Stimulated activated CD8-positive, alpha-beta memory T cell treated with anti-CD3 and anti-CD28 coated beads, Interleukin-7, amount 100 ng/mL, for 48 hours (primary cell): ENCODE measurements around the gene MN1.
A peak's percentile ranks its signal among the peaks of the same experiment; 100 is the strongest.

Experiments
- DNase-seq, 2 donors: peaks; one replicate each; pipeline ENCODE4 v3.0.0-alpha.2; 2020; ENCODE audit warnings: low read depth in 1 of 2; ENCODE audit errors: extremely low read depth in 1 of 2

MN1 gene

GRCh38 chr22:27827604-27828587, 26.3 kb upstream of the MN1 start:
- no peak for DNase-seq

DNA sequence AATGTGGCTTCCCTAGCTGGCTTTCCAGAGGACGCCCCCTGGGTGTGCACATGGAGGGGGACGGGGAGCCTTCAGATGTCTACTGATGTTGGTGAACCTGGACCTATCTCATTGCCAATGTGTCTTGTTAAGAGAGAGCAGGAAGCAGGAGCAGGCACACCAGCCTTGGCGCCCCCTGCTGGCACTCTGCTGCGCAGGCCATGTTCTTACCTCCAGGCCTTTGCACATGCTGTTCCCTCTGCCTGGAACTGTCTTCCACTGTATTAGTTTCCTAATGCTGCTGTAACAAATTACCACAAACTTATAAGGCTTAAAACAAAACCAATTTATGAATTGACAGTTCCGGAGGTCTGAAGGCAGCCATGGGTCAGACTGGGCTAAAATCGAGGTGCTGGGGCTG, 23.6 kb upstream of the MN1 start:
- no peak for DNase-seq

GRCh38 chr22:27823221-27823620, 21.7 kb upstream of the MN1 start:
- no peak for DNase-seq

DNA sequence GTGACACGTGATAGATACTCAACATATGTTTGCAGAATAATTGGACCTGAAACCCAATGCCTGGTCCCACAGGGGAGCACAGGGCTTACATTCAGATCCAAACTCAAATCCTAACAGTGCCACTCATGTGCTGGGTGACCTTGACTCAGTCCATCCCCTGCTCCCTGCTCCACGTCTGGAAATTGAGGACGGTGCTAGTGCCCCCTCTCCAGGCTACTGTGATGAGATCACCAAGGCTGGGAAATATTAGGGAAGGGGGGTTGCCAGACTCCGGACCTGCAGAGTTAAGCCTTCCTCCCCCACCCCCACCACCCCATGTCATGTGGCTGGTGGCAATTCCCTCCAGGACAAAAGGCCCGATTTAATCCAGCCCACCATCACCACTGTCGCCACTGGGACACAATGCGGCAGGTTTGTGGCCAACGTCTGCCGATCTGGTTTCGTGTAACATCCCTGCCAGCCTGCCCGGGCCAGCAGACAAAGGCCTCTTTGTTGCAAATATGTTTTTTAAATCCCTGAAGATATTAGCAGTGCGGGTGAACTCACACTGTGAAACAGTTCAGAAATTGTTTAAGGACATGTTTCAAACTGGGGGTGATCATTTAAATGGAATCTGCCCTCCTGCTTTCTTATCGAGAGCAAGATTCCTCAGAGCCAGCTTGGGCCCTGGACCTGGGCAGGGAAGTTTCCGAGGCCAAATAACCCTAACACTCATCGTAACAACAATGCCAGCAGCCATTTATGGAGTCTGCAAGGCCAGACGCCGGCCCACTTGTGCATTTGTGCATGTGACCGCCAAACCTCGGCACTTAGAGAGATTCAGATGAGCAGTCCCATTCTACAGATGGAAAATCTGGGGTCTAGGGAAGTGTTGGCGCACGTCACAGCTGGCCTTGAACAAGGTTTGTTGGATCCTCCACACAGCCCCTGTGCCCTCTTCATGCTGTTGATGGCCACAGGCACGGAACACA, 19.6 kb upstream of the MN1 start:
- DNase-seq = no peak

DNA sequence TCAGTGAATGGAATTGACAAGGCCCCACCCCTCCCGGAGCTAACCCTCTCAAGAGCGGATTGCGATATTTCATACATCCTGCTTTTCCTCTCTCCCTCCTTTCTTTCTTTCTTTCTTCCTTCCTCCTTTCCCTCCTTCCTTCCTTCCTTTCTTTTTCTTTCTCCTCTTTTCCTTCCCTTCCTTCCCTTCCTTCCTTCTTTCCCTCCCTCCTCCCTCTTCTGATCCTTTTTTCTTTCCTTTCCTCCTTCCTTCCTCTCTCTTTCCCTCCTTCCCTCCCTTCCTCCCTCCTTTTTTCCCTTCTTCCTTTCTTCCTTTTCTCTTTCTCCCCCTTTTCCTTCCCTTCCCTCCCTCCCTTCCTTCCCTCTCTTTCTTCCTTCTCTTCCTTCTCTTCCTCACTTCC, 15.0 kb upstream of the MN1 start:
- DNase-seq = no peak

GRCh38 chr22:27815826-27816530, 14.4 kb upstream of the MN1 start:
- DNase-seq = no peak

DNA sequence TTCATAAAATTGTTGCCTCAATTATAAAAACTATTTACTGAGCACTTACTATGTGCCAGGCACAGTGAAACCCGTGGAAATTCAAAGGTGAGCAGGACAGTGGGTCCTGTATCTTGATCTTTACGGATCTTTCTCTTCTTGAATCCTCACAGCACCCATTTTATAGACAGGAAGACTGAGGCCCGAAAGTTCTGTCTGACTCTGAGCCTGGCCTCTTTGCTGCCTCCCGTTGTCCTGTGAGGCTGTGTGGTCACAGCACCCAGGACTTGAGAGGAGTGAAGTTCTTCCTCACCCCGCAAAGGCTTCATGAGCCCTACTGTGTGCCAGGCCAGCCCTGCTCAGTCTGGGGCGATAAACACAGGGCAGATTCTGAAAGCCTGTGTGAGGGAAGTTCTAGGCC, 13.4 kb upstream of the MN1 start:
- no peak for DNase-seq

- no peak for DNase-seq
Measured at GRCh38 chr22:27811778-27812177, 10.2 kb upstream of the MN1 start.

- DNase-seq = no peak
Measured at GRCh38 chr22:27810609-27811151, 9.1 kb upstream of the MN1 start.

DNA sequence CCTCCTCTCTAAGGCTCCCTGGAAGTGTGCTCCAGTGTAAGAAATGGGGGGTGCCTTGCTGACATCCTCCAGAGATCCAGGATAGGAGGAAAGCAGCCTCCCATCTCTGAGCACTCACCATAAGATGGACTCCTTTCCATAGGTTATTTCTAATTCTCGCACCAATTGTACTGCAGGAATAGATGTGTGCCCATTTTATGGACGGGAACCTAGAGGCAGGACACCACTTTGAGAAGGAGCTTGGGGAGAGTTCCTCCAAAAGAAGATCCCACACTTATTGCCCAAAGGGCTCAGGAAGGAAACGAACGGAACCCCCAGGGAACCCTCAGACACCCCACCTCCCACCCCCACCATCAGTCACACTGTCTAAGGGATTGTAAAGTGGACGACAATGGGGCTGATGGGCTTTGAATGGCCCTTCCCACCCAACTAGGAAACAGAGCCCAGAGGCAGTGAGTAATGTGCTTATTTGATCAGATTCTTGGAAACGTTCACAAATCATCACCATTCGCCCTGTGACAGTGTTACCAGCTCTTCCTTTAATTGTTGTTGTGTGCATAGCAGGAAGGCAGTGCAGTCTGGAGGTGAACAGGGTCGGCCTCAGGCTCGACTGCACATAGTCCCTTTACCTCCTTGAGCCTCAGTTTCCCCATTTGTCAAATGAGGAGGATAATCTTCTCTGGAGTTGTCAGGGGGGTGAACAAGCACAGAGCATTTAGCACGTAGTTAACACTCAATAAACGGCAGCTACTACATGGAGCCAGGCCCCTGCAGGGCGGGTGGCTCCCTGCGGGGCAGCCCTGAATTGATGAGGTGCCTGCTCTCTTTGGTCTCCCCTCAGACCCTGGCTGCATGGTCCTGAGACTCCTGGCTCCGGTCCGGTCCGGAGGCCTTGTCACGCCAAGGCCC, 8.4 kb upstream of the MN1 start:
- no peak for DNase-seq

- DNase-seq = no peak
Measured at GRCh38 chr22:27809226-27809603, 7.7 kb upstream of the MN1 start.

GRCh38 chr22:27808451-27809225, 7.1 kb upstream of the MN1 start:
- DNase-seq = no peak

- DNase-seq = no peak
Measured at GRCh38 chr22:27805841-27806240, 4.3 kb upstream of the MN1 start.

DNA sequence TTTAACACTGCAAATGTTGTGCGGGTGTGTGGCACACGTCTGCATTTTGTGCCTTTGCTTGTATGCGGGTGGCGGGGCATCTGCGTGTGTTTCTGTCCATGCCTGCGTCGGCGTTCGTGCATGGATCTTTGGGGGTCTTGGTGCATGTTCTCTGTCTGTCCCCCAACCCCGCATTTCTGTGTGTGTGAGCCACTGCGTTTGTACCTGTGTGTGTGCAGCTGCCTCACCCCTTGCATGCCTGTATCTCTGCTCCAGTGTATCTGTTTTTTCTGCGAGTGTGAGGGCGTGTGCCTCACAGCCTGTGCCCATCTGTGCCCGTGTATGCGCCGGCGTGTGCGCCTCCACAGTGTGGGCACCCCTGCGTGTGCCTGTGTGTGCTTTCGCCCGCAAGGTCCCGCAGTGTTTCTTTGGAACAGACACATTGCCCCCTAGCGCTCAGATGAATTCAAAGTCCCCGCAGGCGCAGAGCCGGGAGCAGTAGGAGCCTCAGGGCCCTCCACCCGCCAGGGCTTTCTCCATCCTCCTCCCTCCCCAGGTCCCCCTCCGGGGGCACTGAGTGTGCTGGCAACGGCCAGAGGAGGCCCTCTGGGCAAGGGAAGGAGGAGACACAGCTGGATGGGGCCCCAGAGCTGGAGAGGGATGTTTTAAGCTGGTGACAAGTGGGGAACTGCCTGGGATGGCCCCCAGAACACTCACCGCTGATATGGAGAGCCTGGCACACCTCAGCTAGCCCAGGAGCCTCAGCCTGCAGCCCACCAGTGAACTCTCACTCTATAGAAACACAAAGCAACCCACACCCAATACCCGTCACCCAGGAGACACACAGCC, 3.1 kb upstream of the MN1 start:
- DNase-seq = peak in 1 of 2 donors; percentile 24

DNA sequence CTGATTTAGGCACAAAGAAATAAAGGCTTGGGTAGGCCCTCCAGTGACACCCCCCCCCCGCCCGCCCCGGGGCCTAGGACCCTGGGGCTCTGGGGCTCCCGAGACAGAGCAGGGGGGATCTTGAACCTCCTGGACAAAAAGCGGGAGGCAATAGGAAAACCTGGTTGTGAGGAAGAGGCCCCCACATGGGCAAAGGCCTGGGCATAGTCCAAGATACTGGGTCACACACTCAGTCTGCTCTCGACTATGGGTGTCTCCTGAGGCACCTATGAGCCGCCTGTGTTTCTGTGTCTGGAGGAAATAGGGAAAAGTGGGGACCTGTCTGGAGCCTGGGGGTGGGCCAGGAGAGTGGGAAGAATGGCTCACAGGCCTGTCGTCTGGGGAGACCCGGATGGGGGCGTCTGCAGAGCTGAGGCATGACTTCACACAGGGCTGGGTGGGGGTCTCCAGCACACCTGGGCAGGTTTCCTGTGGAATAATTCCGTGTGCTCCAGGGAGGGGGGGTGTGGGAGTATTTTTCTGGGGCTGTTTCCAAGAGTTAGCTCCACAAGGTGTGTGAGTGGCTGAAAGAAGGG, 2.4 kb upstream of the MN1 start:
- no peak for DNase-seq

GRCh38 chr22:27802346-27803073, 954 bp upstream of the MN1 start:
- no peak for DNase-seq

- no peak for DNase-seq
Measured at GRCh38 chr22:27801202-27801615, 347 bp downstream of the MN1 start.
